HG03039 (cell line): ENCODE results near the gene PTPRF.
"Not testable (repeated sequence)": the region's sequence is repeated elsewhere in the genome, so short reads cannot be mapped to it uniquely, and the experiment has no call there.

ENCODE experiments used
- ATAC-seq: cut with Tn5 transposase; IDR thresholded peaks from one replicate; pipeline ENCODE4 v1.9.1; 2021; ENCODE audit warnings: mild to moderate bottlenecking, moderate library complexity; ENCODE audit not compliant: unreplicated experiment

Gene PTPRF

DNA sequence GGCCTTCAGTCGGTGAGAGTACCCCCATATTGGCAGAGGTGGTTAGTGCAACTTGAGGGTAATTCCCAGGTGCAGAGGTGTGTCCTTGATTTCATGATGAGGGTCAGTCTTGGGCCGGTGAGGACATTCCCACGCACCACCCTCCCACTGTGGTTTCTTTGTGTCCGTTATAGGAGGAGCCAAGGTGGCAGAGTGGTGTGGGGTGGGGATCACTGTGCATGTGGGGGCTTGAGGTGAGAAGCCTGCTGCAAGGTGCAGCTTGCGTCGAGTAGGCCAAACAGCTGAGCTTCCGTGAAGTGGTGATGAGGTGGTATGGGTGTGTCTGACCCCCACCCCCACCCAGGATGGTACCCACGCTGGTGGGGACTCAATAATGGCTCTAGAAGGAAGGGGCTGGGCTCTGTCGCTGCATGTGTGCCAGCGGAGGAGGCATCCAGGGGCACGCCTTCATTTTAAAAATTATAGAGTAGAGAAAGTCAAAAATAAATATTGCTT is 6.2 kb downstream of the PTPRF start:
- no peak for ATAC-seq

DNA sequence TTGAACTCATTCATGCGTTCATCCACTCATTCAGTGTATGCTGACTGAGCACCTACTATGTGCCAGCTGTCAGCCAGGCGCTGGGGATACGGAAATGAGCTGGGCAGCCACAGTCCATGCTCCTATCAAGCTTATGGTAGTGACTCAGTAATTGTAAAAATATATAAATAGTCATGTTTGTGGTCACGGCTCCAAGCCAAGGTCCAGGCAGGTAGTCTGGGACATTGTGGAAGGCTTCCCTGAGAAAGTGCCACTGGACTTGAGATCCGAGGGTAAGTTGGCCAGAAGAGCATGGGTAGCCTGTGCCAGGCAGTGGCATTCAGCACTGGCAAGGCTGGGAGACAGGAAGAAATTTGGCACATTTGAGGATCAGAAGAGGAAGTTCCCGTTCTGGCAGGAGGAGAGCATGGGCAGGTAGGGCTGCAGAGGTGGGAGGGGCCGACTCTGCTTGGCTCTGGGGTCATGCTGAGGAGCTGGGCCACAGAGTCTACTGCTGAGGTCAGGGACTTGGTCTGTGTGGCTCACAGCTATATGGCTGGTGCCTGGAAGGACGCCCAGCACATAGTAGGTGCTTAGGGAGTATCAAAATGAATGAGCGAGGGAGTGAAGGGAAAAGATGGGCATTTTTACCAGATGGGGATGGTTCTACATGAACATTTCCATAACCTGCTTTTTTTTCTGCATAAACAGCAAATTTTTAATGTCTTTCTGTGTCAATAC is 6.9 kb downstream of the PTPRF start:
- ATAC-seq: no peak

DNA sequence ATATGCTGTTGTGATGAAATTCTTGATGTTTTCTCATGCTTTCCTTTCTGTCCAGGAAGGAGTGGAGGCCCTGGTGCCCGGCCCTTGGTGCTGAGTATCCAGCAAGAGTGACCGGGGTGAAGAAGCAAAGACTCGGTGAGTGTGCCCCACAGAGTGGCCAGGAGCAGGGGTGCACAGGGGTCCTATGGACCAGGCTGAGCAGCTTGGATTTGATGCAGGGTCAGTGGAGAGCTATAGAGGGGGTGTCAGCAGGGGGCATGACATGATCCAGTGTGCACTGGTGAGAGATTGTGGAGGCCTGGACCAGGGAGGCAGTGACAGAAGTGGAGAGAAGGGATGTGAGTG is 7.4 kb downstream of the PTPRF start:
- ATAC-seq: no peak

DNA sequence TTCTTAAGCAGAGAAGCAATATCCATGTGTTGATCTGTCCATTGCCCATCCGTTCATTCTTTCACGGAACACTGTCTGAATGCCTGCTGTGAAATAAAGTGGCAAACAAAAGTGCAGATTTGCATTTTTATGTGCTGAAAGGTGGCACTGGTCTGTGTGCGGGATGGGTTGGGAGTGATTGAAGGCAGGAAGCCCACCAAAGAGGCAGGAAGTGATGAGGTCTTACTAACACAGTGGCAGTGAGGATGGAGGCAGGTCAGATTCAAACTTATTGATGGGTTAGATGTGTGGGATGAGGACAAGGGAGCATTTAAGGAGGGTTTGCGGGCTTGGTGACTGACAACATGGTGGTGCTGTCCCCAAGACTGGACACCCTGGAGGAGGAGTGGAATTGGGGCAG is 8.3 kb downstream of the PTPRF start:
- no peak for ATAC-seq

DNA sequence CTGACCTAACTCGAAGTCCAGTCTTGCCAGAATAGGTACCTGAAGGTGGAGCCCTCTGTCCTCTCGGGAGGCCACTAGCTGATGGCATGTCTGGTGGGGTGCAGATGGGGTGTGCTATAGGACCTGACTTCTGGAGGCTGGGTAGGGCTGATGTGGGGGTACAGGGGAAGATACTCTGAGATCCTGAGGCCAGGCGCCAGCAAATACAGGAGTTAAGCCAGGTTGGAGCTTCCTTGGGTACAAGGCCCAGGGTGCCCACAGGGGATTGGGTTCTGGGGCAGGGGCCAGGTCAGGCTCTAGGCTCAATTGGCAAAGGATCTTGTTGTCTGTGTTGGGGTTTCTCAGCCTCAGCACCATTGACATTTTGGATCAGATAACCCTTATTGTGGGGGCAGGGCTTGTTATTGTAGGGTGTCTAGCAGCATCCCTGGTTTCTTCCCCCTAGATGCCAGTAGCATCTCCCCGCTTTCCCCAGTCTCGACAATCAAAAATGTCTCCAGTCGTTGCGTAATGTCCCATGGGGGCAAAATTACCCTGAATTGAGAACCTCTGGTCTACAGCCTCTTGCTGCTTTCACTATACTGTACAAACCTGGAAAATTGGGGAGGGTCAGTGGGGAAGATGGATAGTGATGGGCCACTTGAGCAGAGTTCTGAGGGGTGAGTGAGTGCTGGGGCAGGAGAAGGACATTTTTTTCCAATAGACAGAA is 9.2 kb downstream of the PTPRF start:
- no peak for ATAC-seq

DNA sequence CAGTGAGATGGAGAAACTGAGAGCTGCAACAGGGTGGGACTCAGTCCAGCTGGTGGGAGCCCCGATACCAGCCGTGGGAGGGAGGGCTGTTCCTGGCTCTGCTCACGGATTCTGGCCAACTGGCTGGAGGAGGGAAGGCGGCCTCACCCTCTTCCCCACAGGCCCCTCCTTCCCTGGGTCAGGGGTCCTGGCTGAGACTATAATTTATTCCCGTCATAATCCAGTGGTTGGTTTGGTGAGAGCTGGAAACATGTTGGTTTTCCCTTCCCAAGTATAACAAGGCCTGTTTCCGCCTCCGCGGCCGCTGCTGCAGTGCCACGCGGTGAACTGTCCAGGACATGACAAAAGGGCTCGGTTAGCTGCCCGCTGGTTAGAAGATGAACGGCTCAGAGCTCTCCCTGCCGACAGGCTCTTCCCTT is 10.0 kb downstream of the PTPRF start:
- ATAC-seq: no peak

DNA sequence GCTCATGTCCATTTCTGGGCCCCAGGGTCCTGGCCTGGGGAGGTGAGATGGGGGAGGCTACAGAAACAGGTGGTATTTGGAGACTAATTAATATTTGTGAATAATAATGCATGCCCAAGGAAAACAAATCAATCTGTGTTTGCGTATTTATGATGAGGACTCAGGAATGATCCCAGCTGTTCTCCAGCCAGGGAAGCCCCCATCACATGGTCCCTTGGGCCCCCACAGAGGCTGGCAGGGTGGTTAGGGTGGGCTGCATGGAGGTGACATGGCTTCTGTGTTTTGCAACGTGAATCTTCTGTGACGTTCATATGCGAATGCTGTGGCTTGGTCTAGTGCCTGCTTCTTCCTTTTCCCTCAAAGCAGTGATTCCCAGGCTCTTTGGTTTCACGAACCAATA is 10.5 kb downstream of the PTPRF start:
- no peak for ATAC-seq

DNA sequence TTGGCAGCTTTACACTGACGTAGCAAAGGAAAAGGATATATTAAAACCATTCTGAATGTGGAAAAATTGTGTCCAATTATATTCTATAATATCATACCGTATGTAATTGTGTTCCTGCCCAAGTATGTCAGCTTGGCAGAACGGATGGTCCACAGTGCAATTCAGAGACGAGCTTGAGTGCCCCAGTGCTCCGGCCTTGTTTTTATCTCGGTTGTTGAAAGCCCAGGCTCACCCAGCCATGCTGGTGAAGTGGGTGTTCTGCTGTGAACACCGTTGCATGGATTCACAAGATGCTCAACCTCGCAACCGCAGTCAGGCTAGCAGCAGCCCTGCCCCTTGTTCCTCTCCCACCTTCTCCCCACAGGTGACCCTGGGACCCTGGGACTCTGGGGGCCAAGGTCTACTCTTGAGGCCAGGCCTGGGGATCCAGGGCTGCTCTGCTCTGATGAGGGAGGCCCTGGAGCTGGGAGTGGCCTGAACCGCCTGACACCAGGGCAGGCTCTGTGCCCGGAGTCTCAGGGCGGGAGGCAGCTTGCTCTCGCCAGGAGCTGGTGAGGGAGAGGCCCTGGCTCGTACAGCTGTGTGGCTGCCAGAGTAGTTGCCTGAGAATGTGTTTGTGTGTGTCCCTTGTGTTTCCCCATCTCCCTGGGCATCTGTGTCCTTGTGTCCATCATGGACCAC is 11.2 kb downstream of the PTPRF start:
- no peak for ATAC-seq

DNA sequence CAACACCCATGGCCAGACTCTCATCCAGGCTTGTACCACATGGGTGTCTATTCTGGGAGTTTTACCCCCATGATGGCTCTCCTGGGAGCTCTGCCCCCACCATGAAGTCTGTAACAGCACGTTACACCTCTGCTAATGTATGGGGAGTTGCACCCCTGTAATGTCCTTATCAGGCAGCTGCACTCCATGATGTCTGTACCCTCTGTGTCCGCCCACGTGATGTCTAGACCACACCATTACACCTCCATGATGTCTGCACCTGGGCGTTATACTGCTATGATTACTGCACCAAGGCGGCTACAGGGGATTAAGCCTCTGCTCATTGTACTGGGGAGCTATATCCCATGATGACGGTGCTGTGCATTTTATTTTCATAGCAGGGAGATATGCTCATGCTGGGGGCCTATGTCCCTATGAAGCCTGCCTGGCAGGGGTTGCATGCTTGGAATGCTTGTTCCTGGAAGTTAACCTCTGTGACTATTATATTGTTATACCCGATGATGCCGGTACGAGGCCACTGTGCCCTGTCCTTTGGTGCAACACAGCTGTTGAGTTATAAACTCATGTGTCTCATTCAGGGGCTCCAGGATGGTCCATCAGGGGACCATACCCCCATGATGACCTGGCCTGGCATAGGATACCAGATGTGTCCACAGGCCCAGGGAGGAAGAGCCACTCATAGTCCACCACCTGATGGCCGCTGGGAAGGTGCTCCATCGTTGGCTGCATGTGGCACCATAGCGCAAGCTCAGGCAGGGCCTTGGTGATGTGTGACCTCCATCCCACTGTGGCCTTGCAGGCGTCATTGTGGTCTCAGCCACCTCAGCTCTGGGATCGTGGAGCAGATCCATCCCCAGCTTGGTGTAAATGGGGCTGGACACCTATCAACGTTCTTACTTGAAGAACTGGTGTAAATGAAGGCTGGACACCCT is 12.1 kb downstream of the PTPRF start:
- ATAC-seq: no peak

DNA sequence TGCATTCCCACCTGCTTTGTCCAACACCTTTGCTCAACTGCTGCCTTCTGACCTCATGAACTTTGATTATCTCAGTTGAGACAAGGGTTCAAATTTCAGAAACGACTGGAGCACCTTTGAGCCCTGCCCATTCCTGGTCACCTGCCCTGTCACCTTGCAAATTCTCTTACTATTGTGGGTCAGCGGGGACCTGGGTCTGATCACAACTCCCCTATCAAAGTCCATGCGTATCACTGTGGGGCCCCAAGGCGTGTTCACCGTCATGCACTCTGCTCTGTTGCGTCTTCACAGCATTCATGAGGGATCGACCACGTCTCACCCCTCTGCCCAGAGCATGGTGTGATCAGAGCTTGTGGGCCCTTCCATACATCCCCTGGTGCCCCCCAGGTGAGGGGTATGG is 12.9 kb downstream of the PTPRF start:
- ATAC-seq: no peak

DNA sequence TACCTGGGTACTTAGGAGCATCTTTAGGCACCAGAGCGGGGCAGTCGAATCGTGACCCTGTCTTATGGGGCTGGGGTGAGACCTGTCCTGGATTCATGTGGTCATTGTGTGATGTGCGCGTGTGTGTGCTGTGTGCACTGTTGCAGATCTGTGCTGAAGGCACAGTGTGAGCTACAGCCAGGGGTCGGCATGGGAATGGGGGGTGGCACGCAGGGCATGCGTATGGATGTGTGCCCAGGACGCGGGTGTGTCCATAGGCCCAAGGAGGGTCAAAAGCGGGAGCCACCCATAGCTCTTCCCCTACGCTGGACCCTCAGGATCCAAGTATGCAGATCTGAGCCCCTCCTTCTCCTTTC is 14.6 kb downstream of the PTPRF start:
- no peak for ATAC-seq

DNA sequence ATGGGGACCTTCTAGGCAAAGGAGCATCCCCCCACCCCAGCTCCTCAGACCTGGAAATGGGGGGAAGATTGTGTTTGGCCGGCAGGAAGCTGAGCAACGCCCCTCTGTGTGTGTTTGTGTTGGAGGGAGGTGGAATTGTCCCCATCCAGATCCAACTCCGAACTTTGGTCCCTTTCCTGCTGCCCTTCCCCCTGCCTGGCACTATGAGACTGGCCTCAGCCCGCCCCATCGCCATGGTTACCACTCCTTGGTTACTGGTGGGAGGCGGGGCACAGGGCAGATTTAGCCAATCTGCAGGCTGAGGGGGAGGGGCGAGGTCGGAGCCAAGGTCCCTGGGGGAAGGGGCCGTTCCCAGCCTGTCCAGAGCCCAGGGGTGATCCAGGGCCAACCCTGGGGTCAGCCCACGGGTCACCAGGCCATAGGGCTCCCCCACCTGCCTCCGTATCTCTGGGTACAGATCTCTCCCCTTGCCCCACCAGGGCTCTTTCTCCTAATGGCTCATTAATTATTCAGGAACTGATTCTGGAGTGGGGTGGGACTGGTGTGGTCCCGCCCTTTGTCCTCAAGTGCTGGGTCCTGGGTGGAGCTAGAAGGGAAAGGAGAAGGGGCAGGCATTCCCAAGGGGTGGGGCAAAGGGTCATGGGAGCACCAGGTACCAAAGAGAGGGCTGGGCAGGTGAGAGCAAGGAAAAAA is 15.2 kb downstream of the PTPRF start:
- no peak for ATAC-seq

DNA sequence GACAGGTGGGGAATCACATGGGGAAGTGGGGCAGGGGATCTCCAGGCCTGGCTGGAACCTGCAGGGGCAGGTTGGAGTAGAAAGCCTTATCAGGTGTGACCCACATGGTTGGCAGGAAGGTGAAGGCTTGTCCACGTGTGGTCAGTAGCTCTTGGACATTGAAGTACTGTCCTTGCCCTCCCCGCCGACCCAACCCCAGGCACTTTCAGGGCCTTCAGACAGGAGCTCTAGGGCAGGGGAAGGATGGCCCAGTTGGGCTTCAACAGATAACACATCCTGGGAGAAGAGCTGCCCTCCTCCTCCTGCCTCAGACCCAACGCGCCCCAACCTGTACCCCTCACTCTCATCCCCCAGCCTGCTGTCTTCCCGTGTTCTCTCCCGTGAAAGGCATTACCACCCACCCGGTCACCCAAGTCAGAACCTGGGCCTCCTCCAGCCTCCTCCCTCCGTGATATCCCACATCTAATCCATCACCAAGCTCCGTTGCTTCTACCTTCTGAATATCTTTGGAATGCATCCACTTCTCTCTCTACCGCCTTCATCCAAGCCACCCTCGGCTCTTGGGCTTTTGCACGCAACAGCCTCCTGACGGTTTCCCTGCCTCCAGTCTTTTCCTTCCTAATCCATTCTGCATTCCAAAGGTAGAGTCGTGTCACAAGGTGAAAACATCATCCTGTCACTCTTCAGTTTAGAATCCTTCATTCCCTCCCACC is 15.9 kb downstream of the PTPRF start:
- no peak for ATAC-seq

DNA sequence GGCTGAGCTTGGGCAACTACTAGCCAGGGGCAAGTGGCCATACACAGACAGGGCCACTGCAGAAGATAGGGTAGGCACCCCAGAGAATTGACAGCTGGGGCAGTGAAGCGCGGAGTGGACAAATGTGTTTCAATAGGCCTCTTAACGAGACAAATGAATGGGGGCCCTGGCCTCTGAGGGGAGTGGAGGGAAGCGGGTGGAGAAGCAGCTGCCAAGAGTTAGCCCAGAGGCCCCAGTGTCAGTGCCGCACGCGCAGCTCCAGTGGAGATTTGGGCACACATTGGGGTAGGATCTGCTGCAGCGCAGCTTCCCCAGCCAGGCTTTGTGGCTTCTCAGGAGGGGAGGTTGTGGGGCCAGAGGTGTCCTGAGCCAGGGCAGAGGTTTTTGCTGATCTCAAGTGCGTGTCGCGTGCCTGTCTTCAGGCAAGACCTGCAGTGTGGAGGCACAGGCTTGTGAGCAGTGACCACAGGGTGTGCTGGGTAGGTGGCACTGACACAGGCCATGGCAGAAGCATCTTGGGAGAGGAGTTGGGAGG is 16.9 kb downstream of the PTPRF start:
- no peak for ATAC-seq

DNA sequence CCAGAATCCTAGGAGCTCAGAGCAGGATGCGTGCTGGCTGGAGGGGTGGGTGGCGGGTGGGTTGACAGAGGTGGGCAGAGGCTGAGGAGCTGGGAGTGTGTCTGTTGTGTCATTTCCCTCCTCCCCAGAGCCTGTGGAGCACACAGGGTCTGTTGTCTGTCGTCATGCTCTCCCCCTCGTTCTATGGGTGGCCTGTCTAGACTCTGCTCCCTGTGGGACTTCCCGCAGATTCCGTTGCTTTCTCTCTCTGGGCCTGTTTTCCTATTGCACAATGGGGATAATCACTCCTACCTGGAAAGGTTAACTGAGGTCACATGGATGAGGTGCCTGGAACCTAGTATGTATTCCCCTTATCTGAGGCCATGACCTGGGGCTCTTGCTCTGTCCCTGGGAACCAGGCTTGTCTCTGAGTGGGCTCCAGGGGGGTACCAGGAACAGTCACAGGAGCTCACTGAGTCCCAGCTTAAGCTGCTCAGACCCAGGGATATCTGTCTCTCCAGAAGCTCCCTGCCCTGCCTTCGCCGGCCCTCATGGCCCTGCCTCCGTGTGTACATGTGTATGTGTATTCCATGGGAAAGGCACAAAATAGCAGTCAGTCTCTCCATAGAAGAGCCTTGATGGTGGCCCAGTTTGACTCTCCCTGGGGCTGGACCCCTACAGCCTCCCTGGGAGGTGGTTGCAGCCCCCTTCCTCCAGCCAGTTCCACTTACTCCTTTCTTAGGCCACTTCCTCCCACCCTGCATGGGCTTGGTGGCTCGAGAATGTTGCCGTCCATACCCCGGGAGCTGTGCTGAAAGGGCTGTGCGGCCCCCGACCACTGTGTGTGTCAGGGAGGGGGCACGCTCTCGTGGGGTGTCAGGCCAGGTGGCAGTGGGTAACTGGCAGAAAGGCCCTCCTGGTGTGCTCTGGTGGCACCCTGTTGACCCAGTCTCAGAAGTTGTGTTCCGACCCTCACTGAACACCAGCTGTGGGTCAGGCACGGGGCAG is 17.9 kb downstream of the PTPRF start:
- ATAC-seq: no peak

DNA sequence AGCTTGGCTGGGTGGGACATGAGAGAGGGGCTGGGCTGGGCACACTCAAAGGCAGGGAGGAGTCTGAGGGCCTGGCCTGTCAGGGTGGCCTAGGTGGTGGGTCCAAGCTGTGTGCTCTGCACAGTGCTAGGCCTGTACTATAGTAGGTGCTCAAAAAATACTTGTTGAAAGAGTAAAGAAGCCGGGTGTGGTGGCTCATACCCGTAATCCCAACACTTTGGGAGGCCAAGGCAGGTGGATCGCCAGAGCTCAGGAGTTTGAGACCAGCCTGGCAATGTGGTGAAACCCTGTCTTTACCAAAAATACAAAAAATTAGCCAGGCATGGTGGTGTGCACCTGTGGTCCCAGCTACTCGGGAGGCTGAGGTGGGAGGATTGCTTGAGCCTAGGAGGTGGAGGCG is 18.7 kb downstream of the PTPRF start:
- not testable (repeated sequence) for ATAC-seq

DNA sequence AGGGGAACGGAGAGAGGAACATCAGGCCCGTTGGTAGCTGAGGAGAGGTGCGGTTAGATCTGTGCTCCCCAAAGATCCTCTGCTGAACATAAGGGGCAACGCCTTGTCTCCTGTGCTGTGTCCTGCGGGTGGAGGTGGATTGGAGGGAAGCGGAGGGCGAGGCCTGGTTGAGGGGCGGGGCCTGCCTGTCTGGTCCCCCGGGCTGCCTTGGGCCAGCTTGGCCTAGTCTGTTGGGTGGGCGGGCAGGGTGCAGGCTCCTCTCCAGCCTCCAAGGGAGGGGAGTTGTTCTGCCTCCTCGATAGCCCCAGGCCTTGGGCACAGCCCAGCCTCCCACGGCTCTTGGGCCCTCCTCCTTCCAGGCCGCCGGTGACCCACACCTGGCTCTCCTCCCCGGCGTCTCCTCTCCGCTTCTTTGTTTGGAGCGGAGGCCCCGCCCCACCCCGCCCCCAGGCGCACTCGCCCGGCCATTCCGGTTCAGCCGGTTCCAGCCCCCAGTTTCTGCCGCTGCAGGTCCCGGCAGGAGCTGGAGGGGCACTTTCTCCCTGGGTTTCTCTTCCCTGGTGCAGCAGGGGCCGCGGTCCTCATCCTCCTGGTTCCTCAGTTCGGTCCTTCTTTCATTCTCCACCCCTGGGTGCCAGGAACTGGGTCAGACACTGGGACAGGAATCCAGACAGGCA is 19.4 kb downstream of the PTPRF start:
- ATAC-seq: no peak
